Endothelial cell (in vitro differentiated cells): Measurements from ENCODE around the gene NRXN2. TPM values are rescaled to one million over a fixed set of nuclear protein-coding genes. Genes with fewer than 3 reads are reported as not detected.

ENCODE experiments used
- DNase-seq: peaks from one replicate; pipeline ENCODE4 v3.0.0; 2021; ENCODE audit warnings: low spot score
- H3K27ac Mint-ChIP-seq: one replicate; pipeline ENCODE4 v1.8.0; 2021; ENCODE audit warnings: mixed read lengths, inconsistent platforms; ENCODE audit not compliant: unreplicated experiment
- H3K27me3 Mint-ChIP-seq: one replicate; pipeline ENCODE4 v1.8.0; 2021; ENCODE audit warnings: mild to moderate bottlenecking, moderate library complexity, mixed read lengths, inconsistent platforms; ENCODE audit not compliant: unreplicated experiment
- H3K36me3 Mint-ChIP-seq: one replicate; pipeline ENCODE4 v1.8.0; 2021; ENCODE audit warnings: mild to moderate bottlenecking, low read depth, mixed read lengths, inconsistent platforms; ENCODE audit not compliant: unreplicated experiment
- H3K4me1 Mint-ChIP-seq: one replicate; pipeline ENCODE4 v1.8.0; 2021; ENCODE audit warnings: mild to moderate bottlenecking, mixed read lengths, inconsistent platforms; ENCODE audit not compliant: unreplicated experiment
- H3K4me3 Mint-ChIP-seq: one replicate; pipeline ENCODE4 v1.8.0; 2021; ENCODE audit warnings: mild to moderate bottlenecking, mixed read lengths, inconsistent platforms; ENCODE audit not compliant: unreplicated experiment
- H3K9me3 Mint-ChIP-seq: one replicate; pipeline ENCODE4 v1.8.0; 2021; ENCODE audit warnings: mixed read lengths, inconsistent platforms; ENCODE audit not compliant: unreplicated experiment
- total RNA-seq: library from RNA; stranded (reverse); fragmentation: NEBNext Ultra II Directional; extraction: Animal tissue kit (Norgen Biotek cat#: 25700); gene quantifications from one replicate; pipeline ENCODE4 v1.2.1, GENCODE V29; 2021; ENCODE audit not compliant: unreplicated experiment
- TF ChIP-seq, protein P1 (sequence below): fragments of 200-600 bp; sonication (generic); IDR thresholded peaks from one replicate; pipeline ENCODE4 v1.5.0; 2021; ENCODE audit warnings: antibody characterized with exemption; ENCODE audit not compliant: unreplicated experiment

The NRXN2 gene
- total RNA-seq, 1 donor from 2014 or later: 11.5 TPM

DNA sequence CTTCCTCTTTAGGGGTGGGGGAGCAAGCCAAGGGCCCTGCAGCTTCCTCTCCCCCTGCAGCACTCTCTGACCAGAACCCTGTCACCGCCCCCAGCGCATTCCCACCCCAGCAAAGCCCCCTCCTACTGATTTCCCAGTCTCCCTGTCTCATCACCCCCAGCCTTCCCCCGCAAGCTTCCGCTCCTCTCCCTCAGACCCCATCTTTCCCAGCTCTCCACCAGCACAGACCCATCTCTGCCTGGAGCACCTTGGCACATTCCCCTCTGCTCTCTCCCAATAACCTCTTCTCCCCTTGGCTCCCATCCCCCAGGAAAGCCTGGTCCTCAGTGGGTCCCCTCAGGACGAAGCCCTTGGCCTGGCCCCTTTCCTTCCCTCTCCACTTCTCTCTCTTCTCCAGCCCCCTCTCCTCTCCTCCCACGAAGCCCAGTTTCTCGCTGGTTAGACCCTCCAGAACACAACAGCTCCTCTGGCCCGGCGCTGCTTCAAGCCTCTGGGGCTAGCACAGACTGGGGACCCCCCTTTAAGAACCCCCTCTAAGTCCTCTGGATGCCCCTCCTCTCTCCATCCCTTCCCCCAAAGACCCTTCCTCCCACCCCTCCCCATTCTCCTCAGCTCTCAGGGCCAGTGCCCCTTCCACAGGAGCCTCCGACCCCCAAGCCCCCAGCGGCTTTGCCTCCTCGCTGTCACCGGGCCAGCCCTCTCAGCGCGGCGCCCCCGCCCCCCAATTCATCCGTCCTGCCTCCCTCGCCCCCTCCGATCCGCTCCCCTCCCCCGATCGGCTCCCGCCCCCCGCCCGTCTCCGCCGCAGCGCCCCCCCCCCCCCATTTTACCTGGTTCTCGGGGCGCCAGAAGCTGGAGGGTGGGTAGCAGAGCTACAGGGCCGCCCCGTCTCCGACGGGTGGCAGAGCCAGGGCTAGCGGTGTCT lies 594 bp downstream of the NRXN2 start:
- DNase-seq: no peak
- H3K36me3 Mint-ChIP-seq: peaks cover 5% of the 10 kb centered on the region
- peaks cover 27% of the 10 kb centered on the region for H3K27me3 Mint-ChIP-seq
- H3K4me1 Mint-ChIP-seq: peaks cover 33% of the 10 kb centered on the region
- H3K27ac Mint-ChIP-seq: peak overlapping the region; percentile 13
- H3K4me3 Mint-ChIP-seq: peak overlapping the region; percentile 59
- TF ChIP-seq, protein P1, sequence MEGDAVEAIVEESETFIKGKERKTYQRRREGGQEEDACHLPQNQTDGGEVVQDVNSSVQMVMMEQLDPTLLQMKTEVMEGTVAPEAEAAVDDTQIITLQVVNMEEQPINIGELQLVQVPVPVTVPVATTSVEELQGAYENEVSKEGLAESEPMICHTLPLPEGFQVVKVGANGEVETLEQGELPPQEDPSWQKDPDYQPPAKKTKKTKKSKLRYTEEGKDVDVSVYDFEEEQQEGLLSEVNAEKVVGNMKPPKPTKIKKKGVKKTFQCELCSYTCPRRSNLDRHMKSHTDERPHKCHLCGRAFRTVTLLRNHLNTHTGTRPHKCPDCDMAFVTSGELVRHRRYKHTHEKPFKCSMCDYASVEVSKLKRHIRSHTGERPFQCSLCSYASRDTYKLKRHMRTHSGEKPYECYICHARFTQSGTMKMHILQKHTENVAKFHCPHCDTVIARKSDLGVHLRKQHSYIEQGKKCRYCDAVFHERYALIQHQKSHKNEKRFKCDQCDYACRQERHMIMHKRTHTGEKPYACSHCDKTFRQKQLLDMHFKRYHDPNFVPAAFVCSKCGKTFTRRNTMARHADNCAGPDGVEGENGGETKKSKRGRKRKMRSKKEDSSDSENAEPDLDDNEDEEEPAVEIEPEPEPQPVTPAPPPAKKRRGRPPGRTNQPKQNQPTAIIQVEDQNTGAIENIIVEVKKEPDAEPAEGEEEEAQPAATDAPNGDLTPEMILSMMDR: no peak
- H3K9me3 Mint-ChIP-seq: no peaks in the 10 kb centered on the region

DNA sequence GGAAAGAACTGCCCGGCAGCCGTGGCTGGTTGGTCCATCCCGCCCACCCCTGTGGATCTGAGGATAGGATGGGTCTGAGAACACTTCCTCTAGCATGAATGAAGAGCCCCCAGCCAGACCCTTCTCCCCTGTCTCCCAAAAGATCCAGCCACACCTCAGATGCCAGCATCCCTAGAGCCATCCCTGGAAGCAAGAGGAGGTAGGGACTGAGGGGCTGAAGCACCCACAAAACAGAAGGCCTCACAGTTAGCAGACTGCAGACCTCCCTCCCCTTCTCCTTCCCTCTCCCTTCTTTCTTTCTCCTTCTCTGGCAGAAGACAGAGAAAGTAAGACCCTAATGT lies 1.7 kb downstream of the NRXN2 start:
- Mint-ChIP-seq H3K4me1 (peaks cover 23% of the 10 kb centered on the region), H3K9me3 (no peaks in the 10 kb centered on the region), H3K4me3 (no peak overlapping the region), H3K27me3 (peaks cover 23% of the 10 kb centered on the region), H3K36me3 (peaks cover 5% of the 10 kb centered on the region), H3K27ac (no peak overlapping the region)
- DNase-seq: no peak
- TF ChIP-seq, protein P1: no peak

DNA sequence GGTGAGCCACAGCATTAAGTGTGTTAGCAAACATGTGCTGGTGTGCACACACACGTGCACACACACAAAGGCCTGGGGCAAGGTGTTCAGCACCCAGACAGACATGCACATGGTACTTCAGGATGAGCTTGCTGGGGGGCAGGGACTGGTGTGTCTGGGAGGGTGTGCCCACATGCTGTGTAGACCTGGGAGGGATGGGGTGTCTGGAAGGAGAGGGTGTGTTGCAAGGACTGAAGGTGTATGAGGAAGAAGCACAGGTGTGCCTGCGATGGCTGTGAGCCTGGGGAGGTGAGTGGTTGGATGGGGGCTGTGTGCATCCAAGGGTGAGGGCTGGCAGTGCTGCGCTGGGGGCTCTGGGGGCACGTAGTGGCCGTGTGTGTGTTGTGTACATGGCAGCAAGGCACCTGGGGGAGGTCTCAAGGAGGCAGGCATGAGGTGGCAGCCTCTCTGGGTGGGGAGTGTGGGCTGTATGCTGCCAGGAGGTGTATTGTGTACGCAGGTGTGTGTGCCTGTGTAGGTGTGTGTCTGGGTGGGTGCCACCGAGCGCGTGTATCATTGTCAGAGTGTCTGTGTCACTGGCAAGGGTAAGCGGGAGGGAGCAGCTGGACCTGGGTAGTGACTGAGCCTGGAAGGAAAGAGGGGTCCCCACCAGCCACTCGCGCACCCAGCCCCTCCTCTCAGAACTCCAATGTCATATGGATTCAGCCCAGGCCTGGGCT lies 2.2 kb downstream of the NRXN2 start:
- TF ChIP-seq, protein P1: no peak
- Mint-ChIP-seq H3K27me3 (peaks cover 25% of the 10 kb centered on the region), H3K36me3 (peaks cover 5% of the 10 kb centered on the region), H3K27ac (peak overlapping the region; percentile 11), H3K9me3 (no peaks in the 10 kb centered on the region), H3K4me3 (no peak overlapping the region), H3K4me1 (peaks cover 20% of the 10 kb centered on the region)
- DNase-seq: no peak

DNA sequence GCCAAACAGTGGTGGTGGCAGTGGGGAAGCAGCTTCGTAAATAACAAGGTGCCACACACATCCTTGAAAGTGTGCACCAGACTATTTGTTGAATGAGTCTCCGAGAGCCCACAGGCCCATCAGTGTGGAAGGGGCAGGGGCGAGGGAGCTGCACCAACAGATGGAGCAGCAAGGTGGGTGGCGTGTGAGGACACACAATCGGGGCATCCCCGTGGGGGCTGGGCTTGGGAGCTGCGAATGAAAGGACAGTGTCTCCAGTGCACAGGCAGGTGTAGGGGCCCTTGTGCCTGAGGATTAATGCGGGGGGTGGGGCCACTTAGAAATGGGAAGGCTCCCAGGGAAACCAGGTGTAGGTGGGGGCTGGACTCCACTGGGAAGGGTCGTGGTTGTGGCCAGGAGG lies 2.8 kb downstream of the NRXN2 start:
- TF ChIP-seq, protein P1: no peak
- Mint-ChIP-seq H3K4me3 (no peak overlapping the region), H3K27ac (no peak overlapping the region), H3K4me1 (peaks cover 13% of the 10 kb centered on the region), H3K36me3 (peaks cover 5% of the 10 kb centered on the region), H3K9me3 (no peaks in the 10 kb centered on the region), H3K27me3 (peaks cover 24% of the 10 kb centered on the region)
- DNase-seq: no peak

DNA sequence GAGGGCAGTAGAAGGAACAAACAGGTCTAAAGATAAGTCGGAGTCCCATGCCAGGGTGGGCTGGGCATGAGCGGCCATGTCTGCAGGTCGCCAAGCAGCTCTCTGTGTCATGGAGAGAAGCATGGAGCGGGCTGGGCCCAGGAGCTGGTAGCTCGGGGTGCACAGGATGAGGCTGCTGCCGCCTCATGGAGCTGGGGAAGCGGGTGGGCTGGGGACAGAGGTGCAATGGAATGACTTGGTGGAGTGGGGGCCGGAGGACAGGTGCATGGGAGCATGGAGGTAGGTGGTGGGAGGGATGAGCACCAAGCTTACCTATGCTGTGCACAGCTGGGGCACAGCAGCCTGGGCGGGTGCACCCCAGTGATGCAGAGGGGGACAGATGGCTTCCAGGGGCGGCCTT lies 3.6 kb downstream of the NRXN2 start:
- DNase-seq: no peak
- Mint-ChIP-seq H3K36me3 (peaks cover 5% of the 10 kb centered on the region), H3K27me3 (peaks cover 25% of the 10 kb centered on the region), H3K4me3 (no peak overlapping the region), H3K9me3 (no peaks in the 10 kb centered on the region), H3K27ac (no peak overlapping the region), H3K4me1 (peaks cover 11% of the 10 kb centered on the region)
- TF ChIP-seq, protein P1: no peak
